Suppressor macrophage (primary cell): Measurements from ENCODE around the gene CLEC16A.

ENCODE experiments used
- DNase-seq, 4 experiments: peaks; one replicate each; pipeline ENCODE4 v3.0.0-alpha.2; 2020 to 2022

CLEC16A gene

GRCh38 chr16:10990378-10990777, 46.0 kb downstream of the CLEC16A start:
- DNase-seq, result peak in 2 of 4 experiments; percentile 11 to 28

- DNase-seq, result no peak
These were observed 47.7 kb downstream of the CLEC16A start for GRCh38 chr16:10992112-10992511.

GRCh38 chr16:10992797-10993196, 48.4 kb downstream of the CLEC16A start:
- peak in 3 of 4 experiments; percentile 35 to 63 (median 54) for DNase-seq

GRCh38 chr16:10993649-10994048, 49.3 kb downstream of the CLEC16A start:
- no peak for DNase-seq

GRCh38 chr16:10994571-10994970, 50.2 kb downstream of the CLEC16A start:
- no peak for DNase-seq

- DNase-seq, result peak in 3 of 4 experiments; percentile 28 to 44 (median 30)
These were observed 51.2 kb downstream of the CLEC16A start for GRCh38 chr16:10995565-10995964.

GRCh38 chr16:10997485-10997884, 53.1 kb downstream of the CLEC16A start:
- DNase-seq, result no peak

GRCh38 chr16:10999300-10999699, 54.9 kb downstream of the CLEC16A start:
- DNase-seq, result no peak

GRCh38 chr16:11001611-11002010, 57.2 kb downstream of the CLEC16A start:
- DNase-seq, result no peak

- DNase-seq, result no peak
These were observed 58.8 kb downstream of the CLEC16A start for GRCh38 chr16:11003141-11003540.

- DNase-seq, result no peak
These were observed 60.0 kb downstream of the CLEC16A start for GRCh38 chr16:11004351-11004750.

GRCh38 chr16:11004973-11005610, 60.7 kb downstream of the CLEC16A start:
- DNase-seq, result no peak

GRCh38 chr16:11005611-11005975, 61.2 kb downstream of the CLEC16A start:
- no peak for DNase-seq

GRCh38 chr16:11006656-11007055, 62.3 kb downstream of the CLEC16A start:
- no peak for DNase-seq

- no peak for DNase-seq
These were observed 63.4 kb downstream of the CLEC16A start for GRCh38 chr16:11007714-11008280.

- DNase-seq, result no peak
These were observed 64.8 kb downstream of the CLEC16A start for GRCh38 chr16:11009027-11009755.

GRCh38 chr16:11010575-11011221, 66.3 kb downstream of the CLEC16A start:
- no peak for DNase-seq

GRCh38 chr16:11011326-11011725, 67.0 kb downstream of the CLEC16A start:
- no peak for DNase-seq

- no peak for DNase-seq
These were observed 68.5 kb downstream of the CLEC16A start for GRCh38 chr16:11012841-11013240.

GRCh38 chr16:11014136-11014535, 69.8 kb downstream of the CLEC16A start:
- DNase-seq, result no peak

- no peak for DNase-seq
These were observed 70.7 kb downstream of the CLEC16A start for GRCh38 chr16:11015076-11015475.

GRCh38 chr16:11015607-11016006, 71.2 kb downstream of the CLEC16A start:
- DNase-seq, result no peak

GRCh38 chr16:11016524-11016988, 72.2 kb downstream of the CLEC16A start:
- DNase-seq, result no peak
